ENCODE measurements around the gene CDK19. TPM values are rescaled to one million over a fixed set of nuclear protein-coding genes. Genes with fewer than 3 reads are reported as not detected.

CDK19 gene
- polyA plus RNA-seq, 1 of the 3 experiments (the other 2 are of a cell fraction) = 6.5 TPM

GRCh38 chr6:110852773-110853172, 37.5 kb upstream of the CDK19 start:
- peaks cover 3% of the 10 kb centered on the region for H3F3A ChIP-seq (replicated peaks; ENCODE audit: insufficient read depth)
- H3K4me2 ChIP-seq = no peak overlapping the region
- WGBS (ENCODE audit: low lambda C conversion rate) = 99% methylated on average over 2 of the region's 2 CpGs
- no peaks in the 10 kb centered on the region for H3K9me3 ChIP-seq
- no peak overlapping the region for H3K4me3 ChIP-seq (ENCODE audit: low read depth in 2 of 2, low read length in 1 of 2)
- TF ChIP-seq GABPA (IDR thresholded peaks at IDR 0.05; ENCODE audit: low read depth) = no peak
- no peak for TF ChIP-seq SMC3 (IDR thresholded peaks at IDR 0.05; ENCODE audit: low read depth, low read length)
- no peak for TF ChIP-seq EZH2phosphoT487 (IDR thresholded peaks at IDR 0.05; ENCODE audit: borderline replicate concordance, low read depth)
- TF ChIP-seq USF1 (IDR thresholded peaks at IDR 0.05; ENCODE audit: borderline replicate concordance, low read depth) = no peak
- TF ChIP-seq RCOR1 (IDR thresholded peaks at IDR 0.05; ENCODE audit: low read length) = no peak
- TF ChIP-seq MEF2A (IDR thresholded peaks at IDR 0.05; ENCODE audit: borderline replicate concordance, low read depth) = no peak
- TF ChIP-seq IRF3 (IDR thresholded peaks at IDR 0.05; ENCODE audit: low read depth, low read length) = no peak
- no peak for TF ChIP-seq RFX5 (IDR thresholded peaks at IDR 0.05; ENCODE audit: low read length)
- no peak for TF ChIP-seq NFIC (IDR thresholded peaks at IDR 0.05; ENCODE audit: borderline replicate concordance)
- TF ChIP-seq JUND (IDR thresholded peaks at IDR 0.05) = no peak
- no peak for TF ChIP-seq RXRA (IDR thresholded peaks at IDR 0.05; ENCODE audit: borderline replicate concordance, low read depth)
- TF ChIP-seq GATA2 (CRISPR knock-in tag; IDR thresholded peaks at IDR 0.05) = no peak
- no peak for TF ChIP-seq ELF1 (IDR thresholded peaks at IDR 0.05)
- TF ChIP-seq USF2 (IDR thresholded peaks at IDR 0.05; ENCODE audit: borderline replicate concordance, low read depth, low read length) = no peak
- TF ChIP-seq MXI1 (IDR thresholded peaks at IDR 0.05; ENCODE audit: low read depth, low read length) = no peak
- TF ChIP-seq FOXJ3 (CRISPR knock-in tag; IDR thresholded peaks at IDR 0.05) = no peak
- no peak for TF ChIP-seq POLR2AphosphoS5 (IDR thresholded peaks at IDR 0.05; ENCODE audit: low read depth, low read length)
- no peaks in the 10 kb centered on the region for H3K4me1 ChIP-seq (ENCODE audit: control insufficient read depth in 1 of 2, insufficient read depth in 2 of 2, low read depth in 1 of 2, low read length in 1 of 2)
- no peaks in the 10 kb centered on the region for H3K9me2 ChIP-seq
- no peaks in the 10 kb centered on the region for H3K27me3 ChIP-seq (ENCODE audit: insufficient read depth)
- no peaks in the 10 kb centered on the region for H3K79me2 ChIP-seq (ENCODE audit: insufficient read depth)
- H3K9ac ChIP-seq = no peak overlapping the region
- no peak overlapping the region for H2AFZ ChIP-seq (ENCODE audit: low read depth)
- H3K36me3 ChIP-seq (replicated peaks in 1 of 2; ENCODE audit: control insufficient read depth in 1 of 2, insufficient read depth in 2 of 2, low read length in 1 of 2) = no peaks in the 10 kb centered on the region
- ChIA-PET CTCF (no interaction called here), POLR2A (no interaction called here)
- H4K20me1 ChIP-seq (ENCODE audit: insufficient read depth) = no peaks in the 10 kb centered on the region
- DNase-seq = no peak
- H3K27ac ChIP-seq (ENCODE audit: low read depth in 2 of 2, low read length in 1 of 2) = no peak overlapping the region

- Histone ChIP-seq H3K9me3 (no peaks in the 10 kb centered on the region), H4K20me1 (ENCODE audit: insufficient read depth) (no peaks in the 10 kb centered on the region), H3K79me2 (ENCODE audit: insufficient read depth) (no peaks in the 10 kb centered on the region), H3K4me2 (no peak overlapping the region), H3K27ac (ENCODE audit: low read depth in 2 of 2, low read length in 1 of 2) (no peak overlapping the region), H3K36me3 (replicated peaks in 1 of 2; ENCODE audit: control insufficient read depth in 1 of 2, insufficient read depth in 2 of 2, low read length in 1 of 2) (no peaks in the 10 kb centered on the region), H3K4me1 (ENCODE audit: control insufficient read depth in 1 of 2, insufficient read depth in 2 of 2, low read depth in 1 of 2, low read length in 1 of 2) (no peaks in the 10 kb centered on the region), H3K9ac (no peak overlapping the region), H3K4me3 (ENCODE audit: low read depth in 2 of 2, low read length in 1 of 2) (no peak overlapping the region), H3F3A (replicated peaks; ENCODE audit: insufficient read depth) (peaks cover 1% of the 10 kb centered on the region), H3K27me3 (ENCODE audit: insufficient read depth) (no peaks in the 10 kb centered on the region), H2AFZ (ENCODE audit: low read depth) (no peak overlapping the region), H3K9me2 (no peaks in the 10 kb centered on the region)
- POLR2A ChIA-PET = no interaction called here
- TF ChIP-seq NRF1 (IDR thresholded peaks at IDR 0.05; ENCODE audit: low read depth, low read length) (no peak), CHD2 (IDR thresholded peaks at IDR 0.05; ENCODE audit: low read length, partially characterized antibody) (no peak), FOSL2 (IDR thresholded peaks at IDR 0.05; ENCODE audit: borderline replicate concordance, low read depth) (no peak), TCF12 (IDR thresholded peaks at IDR 0.05) (no peak), MXI1 (IDR thresholded peaks at IDR 0.05; ENCODE audit: low read depth, low read length) (no peak), RXRA (IDR thresholded peaks at IDR 0.05; ENCODE audit: borderline replicate concordance, low read depth) (no peak), GABPA (IDR thresholded peaks at IDR 0.05; ENCODE audit: low read depth) (no peak), NFIC (IDR thresholded peaks at IDR 0.05; ENCODE audit: borderline replicate concordance) (no peak), EP300 (IDR thresholded peaks at IDR 0.05; ENCODE audit: borderline replicate concordance in 1 of 2, low read depth in 1 of 2, low read length in 1 of 2) (no peak), RCOR1 (IDR thresholded peaks at IDR 0.05; ENCODE audit: low read length) (no peak), YY1 (IDR thresholded peaks at IDR 0.05; ENCODE audit: low read depth) (no peak), TAF1 (IDR thresholded peaks at IDR 0.05; ENCODE audit: borderline replicate concordance, low read depth, low read length) (no peak)
- DNase-seq = no peak
- CTCF ChIA-PET = no interaction called here
- 58% methylated on average over 4 of the region's 4 CpGs for WGBS (ENCODE audit: low lambda C conversion rate)
These were observed 34.5 kb upstream of the CDK19 start for GRCh38 chr6:110849781-110850180.

Measured in SK-N-SH (cell line).